Neural crest cell (in vitro differentiated cells): Measurements from ENCODE around the gene IGF1. TPM values are rescaled to one million over a fixed set of nuclear protein-coding genes. Genes with fewer than 3 reads are reported as not detected.

Experiments
- DNase-seq: peaks from one replicate; pipeline ENCODE4 v3.0.0; 2021; ENCODE audit warnings: low read depth, mixed read lengths, low spot score
- H3K27ac Mint-ChIP-seq: one replicate; pipeline ENCODE4 v1.8.0; 2021; ENCODE audit warnings: mild to moderate bottlenecking, mixed read lengths; ENCODE audit not compliant: unreplicated experiment
- H3K27me3 Mint-ChIP-seq: 2 replicates; pipeline ENCODE4 v1.8.0; 2021; ENCODE audit warnings: low read depth, mild to moderate bottlenecking, mixed read lengths
- H3K36me3 Mint-ChIP-seq: 2 replicates; pipeline ENCODE4 v1.8.0; 2021; ENCODE audit warnings: low read depth, mild to moderate bottlenecking, mixed read lengths
- H3K4me1 Mint-ChIP-seq: 2 replicates; pipeline ENCODE4 v1.8.0; 2021; ENCODE audit warnings: mixed read lengths
- H3K4me3 Mint-ChIP-seq: one replicate; pipeline ENCODE4 v1.8.0; 2021; ENCODE audit warnings: mild to moderate bottlenecking, mixed read lengths
- H3K9me3 Mint-ChIP-seq: 2 replicates; pipeline ENCODE4 v1.8.0; 2021; ENCODE audit warnings: mixed read lengths
- total RNA-seq: library from RNA; stranded (reverse); gene quantifications from 2 replicates; pipeline ENCODE4 v1.2.1, GENCODE V29; 2021
- TF ChIP-seq, protein P1 (sequence below): fragments of 200-600 bp; sonication (generic); conservative IDR thresholded peaks from 2 replicates; pipeline ENCODE4 v1.5.0; 2021; ENCODE audit warnings: antibody characterized with exemption, mild to moderate bottlenecking

IGF1 gene
- total RNA-seq, 1 donor from 2014 or later = not detected

DNA sequence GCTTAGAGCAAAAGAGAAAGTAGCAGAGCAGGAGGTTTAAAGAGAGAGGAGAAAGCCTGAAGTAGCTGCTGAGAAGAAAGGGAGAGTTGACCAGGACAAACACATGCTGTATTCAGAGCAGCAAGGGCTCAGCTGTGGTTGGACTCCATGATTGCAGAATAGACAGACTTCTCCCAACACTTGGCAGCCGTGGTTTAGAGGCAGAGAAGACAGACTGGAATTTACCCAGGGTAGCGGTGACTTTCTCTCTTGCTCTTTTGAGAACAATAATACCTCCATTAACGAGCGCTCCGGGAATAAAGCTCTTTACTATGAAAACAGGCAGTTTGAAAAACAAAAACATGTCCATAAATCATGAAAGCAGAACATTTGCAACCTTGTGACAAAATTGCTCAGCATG is 21.4 kb upstream of the IGF1 start:
- H3K4me3 Mint-ChIP-seq = no peak overlapping the region
- no peaks in the 10 kb centered on the region for H3K27me3 Mint-ChIP-seq
- TF ChIP-seq, protein P1, sequence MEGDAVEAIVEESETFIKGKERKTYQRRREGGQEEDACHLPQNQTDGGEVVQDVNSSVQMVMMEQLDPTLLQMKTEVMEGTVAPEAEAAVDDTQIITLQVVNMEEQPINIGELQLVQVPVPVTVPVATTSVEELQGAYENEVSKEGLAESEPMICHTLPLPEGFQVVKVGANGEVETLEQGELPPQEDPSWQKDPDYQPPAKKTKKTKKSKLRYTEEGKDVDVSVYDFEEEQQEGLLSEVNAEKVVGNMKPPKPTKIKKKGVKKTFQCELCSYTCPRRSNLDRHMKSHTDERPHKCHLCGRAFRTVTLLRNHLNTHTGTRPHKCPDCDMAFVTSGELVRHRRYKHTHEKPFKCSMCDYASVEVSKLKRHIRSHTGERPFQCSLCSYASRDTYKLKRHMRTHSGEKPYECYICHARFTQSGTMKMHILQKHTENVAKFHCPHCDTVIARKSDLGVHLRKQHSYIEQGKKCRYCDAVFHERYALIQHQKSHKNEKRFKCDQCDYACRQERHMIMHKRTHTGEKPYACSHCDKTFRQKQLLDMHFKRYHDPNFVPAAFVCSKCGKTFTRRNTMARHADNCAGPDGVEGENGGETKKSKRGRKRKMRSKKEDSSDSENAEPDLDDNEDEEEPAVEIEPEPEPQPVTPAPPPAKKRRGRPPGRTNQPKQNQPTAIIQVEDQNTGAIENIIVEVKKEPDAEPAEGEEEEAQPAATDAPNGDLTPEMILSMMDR = no peak
- no peak for DNase-seq
- peaks cover 3% of the 10 kb centered on the region for H3K36me3 Mint-ChIP-seq
- H3K27ac Mint-ChIP-seq = no peak overlapping the region
- H3K4me1 Mint-ChIP-seq = no peaks in the 10 kb centered on the region
- peaks cover 3% of the 10 kb centered on the region for H3K9me3 Mint-ChIP-seq

DNA sequence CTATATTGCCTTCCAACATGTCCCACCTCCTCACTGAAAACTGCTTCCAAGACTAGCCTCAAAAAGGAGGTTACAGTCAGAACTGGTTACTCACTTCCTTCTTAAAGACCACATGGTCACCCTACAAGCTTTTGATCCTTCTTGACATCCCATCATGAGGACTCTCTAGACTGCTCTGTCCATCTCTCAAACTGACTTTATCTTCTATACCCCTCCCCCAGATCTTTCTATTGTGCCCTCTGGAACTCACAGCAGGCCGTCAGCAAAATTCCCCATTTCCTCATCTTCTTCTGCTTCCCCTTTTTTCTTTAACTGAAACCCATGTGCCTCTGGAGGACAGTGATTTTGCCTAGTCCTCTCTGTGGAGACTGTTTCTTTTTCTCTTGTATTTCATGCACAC is 18.1 kb upstream of the IGF1 start:
- H3K27ac Mint-ChIP-seq = no peak overlapping the region
- no peak overlapping the region for H3K4me3 Mint-ChIP-seq
- no peaks in the 10 kb centered on the region for H3K36me3 Mint-ChIP-seq
- H3K9me3 Mint-ChIP-seq = peaks cover 4% of the 10 kb centered on the region
- no peaks in the 10 kb centered on the region for H3K4me1 Mint-ChIP-seq
- TF ChIP-seq, protein P1 = no peak
- peaks cover 3% of the 10 kb centered on the region for H3K27me3 Mint-ChIP-seq
- no peak for DNase-seq

DNA sequence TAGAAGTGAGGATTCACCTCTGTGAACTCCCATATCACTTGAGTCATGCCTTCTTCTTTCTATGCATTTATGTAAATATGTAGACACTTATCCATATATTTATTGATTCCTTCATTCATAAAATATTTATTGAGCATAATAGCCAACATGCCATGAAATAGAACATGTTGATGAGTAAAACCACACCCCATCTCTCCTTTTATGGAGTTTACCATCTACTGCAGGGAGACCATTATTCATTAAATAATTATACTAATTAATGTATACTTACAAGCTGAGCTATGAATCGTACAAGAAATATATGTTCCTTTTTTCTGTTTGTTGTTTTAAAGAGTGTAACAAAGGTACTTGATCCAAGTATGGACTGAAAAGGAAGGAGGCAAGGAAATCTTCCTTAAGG is 17.4 kb upstream of the IGF1 start:
- TF ChIP-seq, protein P1 = no peak
- no peak for DNase-seq
- H3K27ac Mint-ChIP-seq = no peak overlapping the region
- H3K4me3 Mint-ChIP-seq = no peak overlapping the region
- no peaks in the 10 kb centered on the region for H3K36me3 Mint-ChIP-seq
- H3K9me3 Mint-ChIP-seq = peaks cover 4% of the 10 kb centered on the region
- peaks cover 3% of the 10 kb centered on the region for H3K27me3 Mint-ChIP-seq
- H3K4me1 Mint-ChIP-seq = no peaks in the 10 kb centered on the region

DNA sequence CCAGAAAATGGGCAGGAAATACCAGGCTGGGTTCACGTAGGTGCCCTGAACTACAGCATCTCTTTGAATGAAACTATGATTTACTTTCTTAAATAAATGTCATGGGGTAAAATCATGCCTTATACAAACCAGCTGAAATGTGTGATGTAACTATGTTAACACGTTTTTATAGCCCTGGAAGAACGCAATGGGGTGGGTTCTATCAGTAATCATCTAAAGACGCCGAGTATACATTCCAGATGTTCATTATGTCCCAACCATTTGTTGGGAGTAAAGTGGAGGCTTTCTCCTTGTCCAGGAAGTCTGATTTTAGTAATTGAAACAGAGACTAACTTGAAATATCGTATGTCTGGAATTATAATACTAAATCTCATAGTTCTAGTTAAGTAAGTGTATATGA is 16.2 kb upstream of the IGF1 start:
- no peak overlapping the region for H3K27ac Mint-ChIP-seq
- TF ChIP-seq, protein P1 = no peak
- H3K4me1 Mint-ChIP-seq = no peaks in the 10 kb centered on the region
- H3K27me3 Mint-ChIP-seq = peaks cover 5% of the 10 kb centered on the region
- H3K4me3 Mint-ChIP-seq = no peak overlapping the region
- no peak for DNase-seq
- H3K36me3 Mint-ChIP-seq = no peaks in the 10 kb centered on the region
- H3K9me3 Mint-ChIP-seq = peaks cover 4% of the 10 kb centered on the region

DNA sequence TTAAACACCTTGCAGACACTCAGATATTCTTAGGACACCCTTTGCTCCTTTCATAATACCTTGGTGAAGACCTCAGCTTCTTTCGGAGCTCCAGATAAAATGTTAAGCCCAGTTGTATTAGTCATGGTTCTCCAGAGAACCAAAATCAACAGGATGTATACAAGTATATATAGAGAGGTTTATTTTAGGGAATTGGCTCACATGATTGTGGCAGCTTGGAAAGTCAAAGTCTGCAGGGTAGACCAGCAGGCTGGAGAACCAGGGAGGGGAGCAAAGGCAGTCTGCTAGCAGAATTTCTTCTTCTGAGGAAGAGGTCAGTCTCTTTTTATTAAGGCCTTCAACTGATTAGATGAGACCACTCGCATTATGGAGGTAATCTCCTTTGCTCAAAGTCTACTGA is 6.9 kb upstream of the IGF1 start:
- H3K9me3 Mint-ChIP-seq = no peaks in the 10 kb centered on the region
- no peaks in the 10 kb centered on the region for H3K4me1 Mint-ChIP-seq
- peaks cover 11% of the 10 kb centered on the region for H3K27me3 Mint-ChIP-seq
- H3K36me3 Mint-ChIP-seq = no peaks in the 10 kb centered on the region
- H3K4me3 Mint-ChIP-seq = no peak overlapping the region
- no peak overlapping the region for H3K27ac Mint-ChIP-seq
- DNase-seq = no peak
- TF ChIP-seq, protein P1 = no peak

DNA sequence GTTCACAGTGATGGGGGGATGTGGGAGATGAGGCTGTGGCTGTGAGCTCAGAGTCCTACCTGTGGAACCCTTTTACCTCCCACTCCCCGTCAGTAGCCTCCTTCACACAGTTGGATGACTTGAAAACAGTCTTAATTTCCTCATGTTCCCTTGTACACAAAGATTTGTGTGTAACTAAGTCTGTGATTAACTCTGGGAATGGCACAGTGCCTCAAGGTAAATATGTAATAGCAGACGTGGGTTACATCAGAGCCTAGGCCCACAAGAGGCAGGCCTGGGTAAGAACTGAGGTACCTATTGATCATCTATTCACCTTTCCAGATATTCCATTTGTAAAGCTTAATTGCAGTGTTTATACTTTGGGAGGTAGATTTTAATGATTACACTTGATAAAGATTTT is 5.8 kb upstream of the IGF1 start:
- TF ChIP-seq, protein P1 = no peak
- Mint-ChIP-seq H3K27me3 (peaks cover 5% of the 10 kb centered on the region), H3K27ac (no peak overlapping the region), H3K4me3 (no peak overlapping the region), H3K9me3 (no peaks in the 10 kb centered on the region), H3K4me1 (no peaks in the 10 kb centered on the region), H3K36me3 (no peaks in the 10 kb centered on the region)
- DNase-seq = no peak
